Esophagus muscularis mucosa (tissue), 4 donors: ENCODE results near the gene YPEL4. TPM values are rescaled to one million over a fixed set of nuclear protein-coding genes. Genes with fewer than 3 reads are reported as not detected.
"Not testable (repeated sequence)": the region's sequence is repeated elsewhere in the genome, so short reads cannot be mapped to it uniquely, and the experiment has no call there.

Source experiments
- DNase-seq: peaks from one replicate; pipeline ENCODE4 v3.0.0-alpha.2; 2017; ENCODE audit errors: extremely low spot score
- H3K27ac ChIP-seq, 4 donors: fragments of 200-600 bp; sonication (generic); replicated peaks in 1 of 4; 1 replicate in 3 of 4; 2 replicates in 1 of 4; pipeline ENCODE4 v1.5.1; 2016 to 2019; ENCODE audit warnings: mild to moderate bottlenecking in 1 of 4
- H3K27me3 ChIP-seq, 4 donors: fragments of 200-600 bp; sonication (generic); one replicate each; pipeline versions ENCODE4 v1.5.1 to v1.6.0; 2016 to 2019
- H3K36me3 ChIP-seq, 4 donors: fragments of 200-600 bp; sonication (generic); one replicate each; pipeline ENCODE4 v1.5.1; 2016 to 2019
- H3K4me1 ChIP-seq, 4 donors: fragments of 200-600 bp; sonication (generic); one replicate each; pipeline ENCODE4 v1.5.1; 2016 to 2019
- H3K4me3 ChIP-seq, 4 donors: fragments of 200-600 bp; sonication (generic); 1 replicate in 2 of 4; 2 replicates in 2 of 4; pipeline ENCODE4 v1.5.1; 2016 to 2019; ENCODE audit warnings: mild to moderate bottlenecking in 4 of 4, moderate library complexity in 1 of 4
- H3K9me3 ChIP-seq, 4 donors: fragments of 200-600 bp; sonication (generic); 1 replicate in 3 of 4; 2 replicates in 1 of 4; pipeline ENCODE4 v1.5.1; 2016 to 2019
- EP300 ChIP-seq: sonication (generic); formaldehyde crosslinking; IDR thresholded peaks from one replicate; pipeline ENCODE4 v1.6.1; 2017; ENCODE audit warnings: antibody characterized with exemption
- POLR2A ChIP-seq: fragments of 450-650 bp; IDR thresholded peaks from one replicate; pipeline ENCODE4 v1.6.1; 2017; ENCODE audit warnings: antibody characterized with exemption, moderate library complexity, mild to moderate bottlenecking, low read depth
- POLR2AphosphoS5 ChIP-seq, 2 donors: sonication (generic); formaldehyde crosslinking; IDR thresholded peaks; one replicate each; pipeline ENCODE4 v1.6.1; 2017; ENCODE audit warnings: antibody characterized with exemption in 2 of 2
- WGBS: methylation state at CpG from one replicate; pipeline ENCODE4 v1.1.5; 2018; 5-methylcytosine and 5-hydroxymethylcytosine counted together
- intact Hi-C: fragments of 100-400 bp; cut with DNase I; formaldehyde crosslinking; loops from one replicate; pipeline ENCODE4 v1.15.1; 2023
- total RNA-seq, 4 donors: library from RNA; depleted of rRNA; stranded (reverse); fragments of >200 nt; gene quantifications; one replicate each; pipeline versions ENCODE4 v1.1.0 to v1.2.1, GENCODE V29; 2016
- TF ChIP-seq, protein P1 (sequence below), 3 experiments: fragments of 200-600 bp in 2 of 3; fragments of 450-650 bp in 1 of 3; sonication (generic) in 2 of 3; IDR thresholded peaks; one replicate each; pipeline ENCODE4 v1.5.1; 2017 to 2019; ENCODE audit warnings: antibody characterized with exemption in 3 of 3, mild to moderate bottlenecking in 2 of 3, moderate library complexity in 1 of 3

YPEL4 gene
- total RNA-seq, 4 donors from 2014 or later: 0.50 to 2.5 (median 1.0) TPM

DNA sequence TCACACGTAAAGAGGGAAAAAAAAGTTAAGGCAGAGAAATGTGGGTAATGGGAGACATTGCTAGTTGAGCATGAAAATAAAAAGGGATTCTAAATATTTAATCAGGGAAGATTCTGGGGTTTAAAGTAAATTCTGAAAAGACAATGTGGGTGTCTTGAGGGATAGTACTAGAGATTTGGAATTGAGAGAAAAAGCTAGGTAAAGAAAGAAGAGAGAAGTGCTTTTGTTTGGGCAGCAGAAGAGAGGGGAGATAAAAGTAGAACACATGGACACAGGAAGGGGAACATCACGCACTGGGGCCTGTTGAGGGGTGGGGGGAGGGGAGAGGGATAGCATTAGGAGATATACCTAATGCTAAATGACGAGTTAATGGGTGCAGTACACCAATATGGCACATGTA, 3.5 kb upstream of the YPEL4 start:
- intact Hi-C loops: no loop called here
- WGBS: 27% methylated on average over 3 of the region's 3 CpGs
- no peaks in the 10 kb centered on the region for H3K9me3 ChIP-seq
- H3K4me1 ChIP-seq: peaks cover 26 to 34% (median 32%) of the 10 kb centered on the region in 4 donors
- no peak overlapping the region for H3K4me3 ChIP-seq
- peaks cover 5 to 52% (median 18%) of the 10 kb centered on the region in 4 donors for H3K27me3 ChIP-seq
- H3K36me3 ChIP-seq: no peaks in the 10 kb centered on the region
- DNase-seq: no peak
- no peak overlapping the region for H3K27ac ChIP-seq
- TF ChIP-seq EP300 (no peak), POLR2AphosphoS5 (IDR thresholded peaks at IDR 0.05) (no peak), POLR2A (no peak)
- TF ChIP-seq, protein P1, sequence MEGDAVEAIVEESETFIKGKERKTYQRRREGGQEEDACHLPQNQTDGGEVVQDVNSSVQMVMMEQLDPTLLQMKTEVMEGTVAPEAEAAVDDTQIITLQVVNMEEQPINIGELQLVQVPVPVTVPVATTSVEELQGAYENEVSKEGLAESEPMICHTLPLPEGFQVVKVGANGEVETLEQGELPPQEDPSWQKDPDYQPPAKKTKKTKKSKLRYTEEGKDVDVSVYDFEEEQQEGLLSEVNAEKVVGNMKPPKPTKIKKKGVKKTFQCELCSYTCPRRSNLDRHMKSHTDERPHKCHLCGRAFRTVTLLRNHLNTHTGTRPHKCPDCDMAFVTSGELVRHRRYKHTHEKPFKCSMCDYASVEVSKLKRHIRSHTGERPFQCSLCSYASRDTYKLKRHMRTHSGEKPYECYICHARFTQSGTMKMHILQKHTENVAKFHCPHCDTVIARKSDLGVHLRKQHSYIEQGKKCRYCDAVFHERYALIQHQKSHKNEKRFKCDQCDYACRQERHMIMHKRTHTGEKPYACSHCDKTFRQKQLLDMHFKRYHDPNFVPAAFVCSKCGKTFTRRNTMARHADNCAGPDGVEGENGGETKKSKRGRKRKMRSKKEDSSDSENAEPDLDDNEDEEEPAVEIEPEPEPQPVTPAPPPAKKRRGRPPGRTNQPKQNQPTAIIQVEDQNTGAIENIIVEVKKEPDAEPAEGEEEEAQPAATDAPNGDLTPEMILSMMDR (IDR thresholded peaks at IDR 0.05): no peak

- no peak for DNase-seq
- Histone ChIP-seq H3K27me3 (peaks cover 5 to 57% (median 23%) of the 10 kb centered on the region in 4 donors), H3K4me1 (peaks cover 27 to 36% (median 34%) of the 10 kb centered on the region in 4 donors), H3K4me3 (no peak overlapping the region), H3K36me3 (no peaks in the 10 kb centered on the region), H3K27ac (no peak overlapping the region), H3K9me3 (no peaks in the 10 kb centered on the region)
- intact Hi-C loops: no loop called here
- no peak for TF ChIP-seq POLR2AphosphoS5 (IDR thresholded peaks at IDR 0.05)
- TF ChIP-seq, protein P1 (IDR thresholded peaks at IDR 0.05): no peak
- TF ChIP-seq POLR2A: no peak
- no peak for TF ChIP-seq EP300
- 72% methylated on average over 3 of the region's 3 CpGs for WGBS
Measured at GRCh38 chr11:57652662-57653061, 3.0 kb upstream of the YPEL4 start.

- H3K4me1 ChIP-seq: peaks cover 30 to 41% (median 38%) of the 10 kb centered on the region in 4 donors
- intact Hi-C loops, H3K27ac ChIP-seq, H3K4me3 ChIP-seq, DNase-seq, H3K9me3 ChIP-seq, H3K36me3 ChIP-seq: not testable (repeated sequence)
- 90% methylated on average over 14 of the region's 14 CpGs for whole genome bisulfite sequencing
- H3K27me3 ChIP-seq: peaks cover 5 to 61% (median 27%) of the 10 kb centered on the region in 4 donors
Measured at GRCh38 chr11:57652230-57652629, 2.5 kb upstream of the YPEL4 start.

DNA sequence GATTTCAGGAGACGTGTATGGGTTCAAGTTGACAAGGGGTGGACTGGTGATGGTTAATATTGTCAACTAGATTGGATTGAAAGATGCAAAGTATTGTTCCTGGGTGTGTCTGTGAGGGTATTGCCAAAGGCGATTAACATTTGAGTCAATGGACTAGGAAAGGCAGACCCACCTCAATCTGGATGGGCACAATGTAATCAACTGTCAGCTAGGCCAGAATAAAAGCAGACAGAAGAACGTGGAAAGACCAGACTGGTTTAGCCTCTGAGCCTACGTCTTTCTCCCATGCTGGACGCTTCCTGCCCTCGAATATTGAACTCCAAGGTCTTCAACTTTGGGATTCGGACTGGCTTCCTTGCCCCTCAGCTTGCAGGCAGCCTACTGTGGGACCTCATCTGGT, 1.7 kb upstream of the YPEL4 start:
- no peak for TF ChIP-seq POLR2AphosphoS5 (IDR thresholded peaks at IDR 0.05)
- no peak for TF ChIP-seq POLR2A
- no peak for TF ChIP-seq EP300
- TF ChIP-seq, protein P1 (IDR thresholded peaks at IDR 0.05): no peak
- WGBS: 86% methylated on average over 7 of the region's 7 CpGs
- H3K9me3 ChIP-seq: no peaks in the 10 kb centered on the region
- H3K27ac ChIP-seq: no peak overlapping the region
- H3K4me1 ChIP-seq: peaks cover 33 to 42% (median 40%) of the 10 kb centered on the region in 4 donors
- H3K36me3 ChIP-seq: no peaks in the 10 kb centered on the region
- intact Hi-C loops: no loop called here
- peaks cover 5 to 69% (median 35%) of the 10 kb centered on the region in 4 donors for H3K27me3 ChIP-seq
- H3K4me3 ChIP-seq: no peak overlapping the region
- no peak for DNase-seq

- Histone ChIP-seq H3K4me3 (no peak overlapping the region), H3K27ac (no peak overlapping the region), H3K4me1 (peaks cover 39 to 49% (median 47%) of the 10 kb centered on the region in 4 donors), H3K36me3 (no peaks in the 10 kb centered on the region), H3K27me3 (peaks cover 5 to 75% (median 36%) of the 10 kb centered on the region in 4 donors), H3K9me3 (no peaks in the 10 kb centered on the region)
- intact Hi-C loops: no loop called here
- WGBS: 76% methylated on average over 5 of the region's 5 CpGs
- TF ChIP-seq POLR2A: no peak
- no peak for TF ChIP-seq POLR2AphosphoS5 (IDR thresholded peaks at IDR 0.05)
- TF ChIP-seq, protein P1 (IDR thresholded peaks at IDR 0.05): no peak
- no peak for TF ChIP-seq EP300
- DNase-seq: no peak
Measured at GRCh38 chr11:57650739-57651090, 1.0 kb upstream of the YPEL4 start.
